T-helper 2 cell (primary cell): Measurements from ENCODE around the gene LYPD6.
A peak's percentile ranks its signal among the peaks of the same experiment; 100 is the strongest.
"Not testable (repeated sequence)": the region's sequence is repeated elsewhere in the genome, so short reads cannot be mapped to it uniquely, and the experiment has no call there.

Experiments
- DNase-seq, 5 experiments: peaks; one replicate each; pipeline versions ENCODE4 v3.0.0 to v3.0.0-alpha.2; 2012 to 2022

Gene LYPD6

DNA sequence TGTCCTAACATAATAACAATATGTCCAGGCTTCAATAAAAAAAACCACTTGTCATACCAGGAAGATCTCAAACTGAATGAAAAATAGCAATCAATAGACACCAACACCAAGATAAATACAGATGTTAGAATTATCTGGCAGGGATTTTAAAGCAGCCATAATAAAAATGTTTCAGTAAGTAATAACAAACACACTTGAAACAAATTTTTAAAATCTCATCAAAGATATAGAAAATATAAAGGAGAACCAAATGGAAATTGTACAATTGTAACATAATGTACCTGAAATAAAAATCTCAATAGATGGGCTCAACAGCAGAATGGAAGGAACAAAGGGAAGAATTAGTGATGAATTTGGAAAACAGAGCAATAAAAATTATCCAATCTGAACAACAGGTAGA is 128.1 kb downstream of the LYPD6 start:
- DNase-seq: no peak

DNA sequence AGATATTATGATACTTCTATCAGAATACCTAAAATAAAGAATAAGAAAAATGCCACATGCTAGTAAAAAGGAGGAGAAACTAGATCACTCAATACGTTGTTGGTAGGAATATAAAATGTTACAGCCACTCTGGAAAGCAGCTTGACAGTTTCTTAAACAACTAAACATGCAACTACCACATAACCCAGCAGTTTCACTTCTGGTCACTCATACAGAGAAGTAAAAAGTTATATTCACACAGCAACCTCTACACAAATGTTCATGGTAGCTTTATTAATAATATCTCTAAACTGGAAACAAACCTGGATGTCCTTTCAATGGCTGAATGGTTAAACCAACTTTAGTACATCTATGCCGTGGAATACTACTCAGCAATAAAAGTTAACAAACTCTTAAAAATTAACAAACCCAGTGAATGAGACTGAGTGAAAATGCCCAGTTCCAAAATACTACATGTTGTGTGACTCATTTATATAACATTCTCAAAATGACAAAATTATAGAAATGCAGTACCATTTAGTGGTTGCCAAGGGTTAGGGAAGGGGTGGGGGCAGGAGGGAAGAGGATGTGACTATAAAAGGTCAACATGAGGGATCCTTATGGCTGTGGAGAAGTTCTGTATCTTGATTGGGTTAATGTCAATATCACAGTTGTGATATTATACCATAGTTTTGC is 133.1 kb downstream of the LYPD6 start:
- peak in 1 of 5 experiments; percentile 58 for DNase-seq

DNA sequence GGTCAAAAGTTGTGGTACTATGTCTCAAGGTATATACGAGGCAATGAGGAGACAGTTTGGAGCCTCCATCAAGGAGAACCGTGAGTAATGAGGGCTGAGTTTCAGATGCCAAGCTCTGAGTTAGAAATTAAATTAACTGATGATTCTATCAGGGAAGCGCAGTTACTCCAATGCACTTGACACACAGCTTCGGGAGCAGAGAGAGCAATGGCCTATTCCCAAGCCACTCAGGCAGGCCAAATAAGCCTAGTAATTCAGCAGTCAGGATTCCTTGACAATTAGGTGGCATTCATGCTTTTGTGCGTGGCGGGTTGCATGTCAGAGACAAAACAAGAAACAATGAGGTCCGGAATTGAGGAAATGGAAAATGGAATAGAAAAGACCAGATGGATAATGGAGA is 134.0 kb downstream of the LYPD6 start:
- DNase-seq: no peak

DNA sequence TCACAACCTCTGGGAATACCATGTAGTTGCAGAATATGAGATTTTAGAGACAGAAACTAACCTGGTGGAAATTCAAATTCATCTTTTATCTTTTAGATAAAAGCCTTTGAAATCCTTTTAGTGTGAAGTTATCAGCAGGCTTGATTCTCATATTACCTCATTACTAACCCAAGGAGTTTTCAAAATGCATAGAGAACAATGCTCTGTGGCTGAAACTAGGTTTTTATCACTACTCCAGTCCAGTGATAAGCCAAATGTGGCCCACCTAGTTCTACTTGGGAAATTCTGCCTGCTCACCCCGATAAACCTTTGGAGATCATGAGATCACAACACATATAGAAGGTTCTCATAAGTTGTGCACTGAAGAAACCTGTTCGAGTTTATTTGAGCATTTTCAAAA is 135.5 kb downstream of the LYPD6 start:
- DNase-seq: peak in 1 of 5 experiments; percentile 6

DNA sequence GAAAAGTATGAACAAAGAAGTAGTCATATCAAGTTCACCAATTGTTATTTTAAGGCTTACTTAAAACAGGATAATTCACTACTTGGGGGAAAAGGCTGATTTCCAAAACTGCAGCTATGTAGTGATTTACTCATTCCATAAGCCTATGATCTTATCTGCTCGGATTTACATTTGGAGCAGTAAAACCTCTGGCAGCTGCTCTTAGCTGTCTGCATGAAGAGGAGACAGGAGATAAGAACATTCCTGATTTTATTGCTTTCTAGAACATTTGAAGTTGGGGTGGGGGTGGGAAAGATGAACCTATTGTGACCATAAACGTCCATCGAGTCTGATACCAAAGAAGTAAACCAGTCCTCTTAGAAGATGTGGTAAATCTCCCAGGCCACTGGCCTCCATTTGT is 136.2 kb downstream of the LYPD6 start:
- DNase-seq: no peak

DNA sequence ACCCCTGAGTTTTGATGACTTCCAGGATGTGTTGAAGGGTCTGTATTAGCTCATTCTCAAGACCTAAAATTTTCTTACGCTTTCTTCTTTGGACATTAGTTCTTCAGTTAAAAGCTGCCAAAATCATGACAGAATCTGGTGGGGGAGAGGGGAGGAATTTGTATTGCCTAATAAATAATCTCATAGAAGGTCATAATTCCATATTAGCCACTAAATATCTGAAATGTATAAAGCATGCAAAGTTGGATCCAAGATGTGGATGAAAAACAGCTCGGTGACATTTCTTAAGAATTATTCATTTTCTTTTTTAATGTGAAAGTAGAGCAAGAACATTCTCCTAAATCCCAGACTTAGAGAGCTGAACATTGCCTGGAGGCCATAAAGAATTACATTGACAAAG is 137.0 kb downstream of the LYPD6 start:
- DNase-seq: no peak

DNA sequence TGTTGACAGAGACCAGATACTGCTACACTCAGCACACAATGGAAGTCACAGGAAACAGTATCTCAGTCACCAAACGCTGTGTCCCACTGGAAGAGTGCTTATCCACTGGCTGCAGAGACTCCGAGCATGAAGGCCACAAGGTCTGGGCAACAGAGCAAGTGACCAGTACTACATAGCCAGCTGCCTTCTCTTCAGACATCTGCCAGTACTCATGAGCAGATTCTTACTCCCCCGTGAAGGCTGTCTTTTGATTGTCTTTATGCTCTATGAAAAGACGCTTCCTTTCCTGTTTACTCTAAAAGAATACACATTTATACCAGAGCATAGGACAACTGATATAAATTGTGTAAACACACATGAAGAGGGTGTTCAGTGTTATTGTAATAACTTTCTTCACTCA is 138.2 kb downstream of the LYPD6 start:
- DNase-seq: no peak

DNA sequence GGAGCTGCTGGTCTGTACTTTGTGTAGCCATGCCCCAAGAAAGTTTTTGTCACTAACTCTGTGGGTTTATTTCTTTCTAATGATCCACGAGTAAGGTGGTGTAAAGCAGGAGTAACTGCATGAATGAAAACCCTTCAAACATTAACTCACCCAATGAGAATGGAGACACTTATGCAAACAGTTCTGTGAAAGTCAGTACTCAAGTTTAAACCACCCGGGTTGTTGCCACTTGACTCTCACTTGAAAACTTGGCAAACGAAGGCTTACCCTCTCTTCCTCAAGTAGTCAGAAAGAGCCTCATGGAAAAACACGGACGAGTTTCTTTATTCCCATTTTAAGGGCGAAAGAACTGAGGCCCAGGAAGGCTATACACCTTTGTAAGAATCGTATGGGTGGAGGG is 139.7 kb downstream of the LYPD6 start:
- no peak for DNase-seq

DNA sequence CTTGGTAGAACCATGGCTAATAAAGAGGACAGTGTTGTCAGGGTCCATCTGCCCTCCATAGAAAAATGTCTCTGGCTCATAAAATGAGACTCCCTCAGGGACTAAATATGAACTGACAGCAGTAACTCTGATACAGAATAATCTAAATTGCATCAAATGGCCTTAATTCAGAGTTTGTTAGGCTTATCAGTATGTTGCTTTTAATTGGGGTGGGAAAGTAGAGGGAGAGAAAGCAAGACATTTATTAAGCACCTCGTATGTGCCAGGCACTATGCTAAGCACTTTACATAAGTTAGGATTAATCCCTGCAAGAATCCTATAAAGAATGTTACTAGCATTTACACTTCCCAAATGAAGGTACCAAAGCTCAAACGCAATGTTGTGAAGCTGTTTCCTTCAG is 142.0 kb downstream of the LYPD6 start:
- no peak for DNase-seq

DNA sequence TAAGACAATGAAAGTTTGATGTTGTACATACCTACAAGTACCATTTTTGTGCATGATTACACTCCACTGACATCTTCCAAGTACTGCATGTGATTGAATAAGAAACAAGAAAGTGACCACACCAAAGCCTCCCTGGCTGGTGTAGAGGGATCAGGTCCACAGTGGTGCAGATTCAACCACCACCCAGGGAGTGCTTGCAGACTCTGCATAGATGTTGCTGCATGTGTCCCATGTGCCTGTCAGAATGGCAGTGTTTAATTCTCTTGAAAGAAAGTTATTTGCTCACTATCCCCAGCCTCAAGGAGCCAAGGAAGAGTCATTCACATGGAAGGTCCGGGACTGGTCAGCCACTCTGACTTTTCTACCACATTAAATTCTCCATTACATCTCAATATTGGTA is 142.7 kb downstream of the LYPD6 start:
- no peak for DNase-seq

DNA sequence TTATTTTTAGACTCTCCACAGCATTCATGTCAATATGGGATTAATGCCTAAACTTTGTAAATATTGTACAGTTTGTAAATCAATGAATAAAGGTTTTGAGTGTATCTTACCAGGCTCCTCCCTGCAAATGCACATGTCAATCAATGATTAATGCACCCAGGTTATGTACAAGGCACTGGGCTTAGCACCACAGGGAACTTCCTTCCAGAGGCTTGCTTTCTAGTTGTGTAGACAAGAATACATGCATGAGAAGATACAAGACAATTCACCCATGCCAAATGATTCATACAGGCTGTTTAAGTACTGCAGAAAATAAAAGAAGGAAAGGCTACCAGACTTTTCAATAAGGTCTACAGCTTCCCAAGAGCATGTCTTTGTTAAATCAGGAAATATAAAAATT is 143.1 kb downstream of the LYPD6 start:
- no peak for DNase-seq

DNA sequence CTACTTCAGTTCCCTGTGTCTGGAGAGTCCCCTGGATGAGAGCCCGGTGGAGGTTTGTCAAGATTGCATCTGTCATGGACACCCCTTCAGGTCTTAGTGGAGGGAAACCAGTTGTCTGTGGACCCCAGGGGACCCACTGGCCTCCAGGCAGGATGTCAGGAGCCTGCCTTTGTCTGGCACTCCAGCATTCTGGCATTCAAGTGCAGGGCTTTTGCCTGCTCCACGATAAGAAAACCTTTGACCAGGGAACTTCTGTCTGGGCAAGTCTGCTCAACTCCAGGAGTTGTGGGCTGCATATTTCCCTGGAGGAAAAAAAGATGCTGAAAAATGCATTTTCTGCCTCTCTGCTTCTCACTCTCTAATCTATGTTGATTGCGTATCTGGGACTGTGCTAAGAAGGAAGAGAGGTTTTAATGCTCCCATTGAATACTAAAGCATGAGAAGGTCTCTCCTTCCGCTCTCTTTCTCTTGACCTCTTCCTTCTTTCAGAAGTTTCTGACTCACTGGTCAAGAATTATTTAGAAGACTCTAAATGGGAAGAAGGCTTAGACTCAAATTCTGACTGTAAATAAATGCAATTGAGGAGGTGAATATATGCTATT is 152.7 kb downstream of the LYPD6 start:
- DNase-seq: no peak

DNA sequence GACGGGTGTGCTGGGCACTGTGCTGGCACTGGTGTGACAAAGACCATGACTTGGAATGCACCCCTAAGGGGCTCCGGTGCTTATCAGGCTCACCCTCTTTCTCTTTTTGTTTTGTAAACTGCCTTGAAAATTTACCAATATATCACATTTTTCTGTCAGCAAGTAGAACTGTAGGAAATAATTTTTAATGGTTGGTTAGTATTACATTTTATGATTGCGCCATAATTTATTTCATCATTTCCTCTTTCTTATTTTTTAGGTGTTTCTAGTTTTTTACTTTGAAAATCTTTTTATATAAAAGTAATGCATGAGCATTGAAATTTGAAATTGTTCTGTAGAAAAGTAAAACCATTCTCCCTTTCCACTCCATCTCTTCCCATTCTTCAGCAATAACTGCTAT is 156.3 kb downstream of the LYPD6 start:
- no peak for DNase-seq

DNA sequence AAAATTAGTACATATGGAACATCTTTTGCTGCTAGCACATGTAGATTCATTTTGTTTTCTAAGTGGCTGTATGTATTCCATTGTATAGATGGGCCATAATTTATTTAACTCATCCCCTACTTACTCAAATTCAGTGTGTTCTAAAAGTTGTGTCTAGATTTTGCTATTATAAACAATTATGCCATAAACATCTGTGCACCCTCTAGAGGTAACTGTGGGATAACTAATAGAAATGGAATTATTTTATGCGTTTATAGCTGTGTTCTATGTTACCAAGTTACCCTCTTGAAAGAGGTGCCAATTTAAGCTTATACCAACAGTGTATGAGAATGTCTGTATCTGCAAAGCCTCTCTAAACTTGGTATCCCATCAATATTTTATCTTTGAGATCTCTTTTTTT is 156.8 kb downstream of the LYPD6 start:
- no peak for DNase-seq

DNA sequence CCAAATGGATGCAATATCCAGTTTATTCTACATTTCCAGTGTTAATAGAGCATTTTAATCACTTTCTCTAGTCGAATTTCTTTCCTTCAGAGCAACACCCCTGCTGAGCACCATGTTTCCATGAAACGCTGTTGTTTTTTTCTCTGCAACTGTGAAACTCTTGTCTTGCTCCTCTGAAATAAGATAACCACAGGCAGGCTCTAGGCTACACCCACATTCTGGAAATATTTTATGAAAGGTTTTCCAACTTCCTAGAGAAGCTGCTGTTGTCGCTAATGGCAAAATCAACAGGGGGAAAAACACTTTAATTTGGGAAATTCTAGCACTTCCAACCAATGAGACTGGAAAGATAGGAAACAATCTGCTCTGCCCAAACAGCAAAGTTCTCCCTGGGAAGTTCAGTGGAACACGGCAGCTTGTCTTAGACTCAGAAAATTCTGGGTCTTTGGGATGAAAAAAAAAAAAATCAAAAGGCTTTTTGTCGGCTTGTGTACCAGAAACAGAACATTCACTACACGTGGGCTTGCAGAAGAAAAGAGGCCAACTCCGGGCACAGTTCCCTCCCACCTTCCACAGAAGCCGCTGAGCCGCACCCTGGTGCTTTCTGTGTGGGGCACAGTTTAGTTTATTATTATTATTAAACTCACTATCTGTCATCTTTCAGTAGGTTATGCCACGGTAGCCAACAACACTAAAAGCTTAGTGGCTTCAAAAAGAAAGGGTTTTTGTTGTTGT is 158.5 kb downstream of the LYPD6 start:
- no peak for DNase-seq

DNA sequence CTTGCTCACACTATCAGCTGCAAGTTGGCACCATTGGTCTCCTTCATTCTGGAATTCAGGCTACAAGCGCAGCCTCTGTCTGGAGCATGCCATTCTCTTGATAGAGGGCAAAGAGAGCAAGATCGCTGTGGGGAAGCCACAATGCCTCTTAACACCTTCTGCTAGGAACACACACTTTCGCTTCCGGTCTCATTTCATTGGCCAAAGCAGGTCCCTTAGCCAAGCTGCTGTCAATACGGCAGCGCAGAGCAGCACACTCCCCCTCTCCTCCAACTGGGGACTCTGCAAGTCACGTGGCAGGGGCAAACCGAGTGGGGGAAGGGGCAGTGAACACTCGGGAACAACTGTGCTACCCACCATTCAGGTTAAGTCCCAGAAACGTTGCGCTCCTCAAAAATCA is 159.1 kb downstream of the LYPD6 start:
- no peak for DNase-seq

DNA sequence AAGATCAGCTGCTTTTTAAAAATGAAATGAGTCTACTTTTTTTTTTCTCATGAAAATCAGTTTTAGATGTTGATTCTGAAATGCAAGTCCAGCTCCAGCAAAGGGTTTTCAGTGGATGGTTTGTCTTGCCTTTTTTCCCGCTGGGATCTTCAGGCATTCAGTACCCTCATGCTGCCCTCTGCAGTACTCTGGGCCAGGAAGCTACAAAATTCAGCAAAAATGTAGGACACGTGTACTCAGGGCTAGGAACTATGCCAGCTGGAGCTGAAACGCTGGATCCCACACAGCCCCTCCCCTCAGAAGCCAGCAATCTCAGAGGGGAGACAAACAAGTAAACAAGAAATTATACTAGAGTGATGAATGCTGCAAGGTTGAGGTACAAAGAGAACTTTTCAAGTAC is 159.9 kb downstream of the LYPD6 start:
- DNase-seq: no peak

DNA sequence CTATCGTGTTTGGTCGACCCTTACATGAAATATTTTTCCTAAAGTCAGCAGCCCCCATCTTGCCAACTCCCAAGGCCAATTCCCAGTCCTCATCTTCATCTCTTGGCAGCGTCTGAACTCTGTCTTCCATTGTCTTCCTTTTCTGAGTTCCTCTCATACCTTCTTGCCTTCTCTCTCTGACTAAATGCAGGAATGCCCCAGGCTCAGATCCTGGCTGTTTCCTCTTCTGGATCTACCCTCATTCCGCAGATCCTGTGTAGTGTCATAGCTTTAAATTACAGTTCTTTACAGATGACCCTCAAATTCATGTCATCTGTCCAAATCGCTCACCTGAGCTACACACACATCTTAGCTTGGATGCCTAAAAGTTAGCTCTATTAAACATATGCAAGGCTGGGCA is 162.5 kb downstream of the LYPD6 start:
- no peak for DNase-seq

DNA sequence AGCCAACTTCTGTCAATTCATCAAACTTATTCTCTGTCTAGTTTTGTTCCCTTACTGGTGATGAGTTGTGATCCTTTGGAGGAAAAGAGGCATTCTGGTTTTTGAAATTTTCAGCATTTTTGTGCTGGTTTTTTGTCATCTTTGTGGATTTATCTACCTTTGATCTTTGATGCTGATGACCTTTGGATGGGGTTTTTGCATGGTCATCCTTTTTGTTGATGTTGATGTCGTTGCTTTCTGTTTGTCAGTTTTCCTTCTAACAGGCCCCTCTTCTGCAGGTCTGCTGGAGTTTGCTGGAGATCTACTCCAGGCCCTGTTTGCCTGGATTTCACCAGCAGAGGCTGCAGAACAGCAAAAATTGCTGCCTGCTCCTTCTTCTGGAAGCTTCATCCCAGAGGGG is 168.8 kb downstream of the LYPD6 start:
- DNase-seq: not testable (repeated sequence)

DNA sequence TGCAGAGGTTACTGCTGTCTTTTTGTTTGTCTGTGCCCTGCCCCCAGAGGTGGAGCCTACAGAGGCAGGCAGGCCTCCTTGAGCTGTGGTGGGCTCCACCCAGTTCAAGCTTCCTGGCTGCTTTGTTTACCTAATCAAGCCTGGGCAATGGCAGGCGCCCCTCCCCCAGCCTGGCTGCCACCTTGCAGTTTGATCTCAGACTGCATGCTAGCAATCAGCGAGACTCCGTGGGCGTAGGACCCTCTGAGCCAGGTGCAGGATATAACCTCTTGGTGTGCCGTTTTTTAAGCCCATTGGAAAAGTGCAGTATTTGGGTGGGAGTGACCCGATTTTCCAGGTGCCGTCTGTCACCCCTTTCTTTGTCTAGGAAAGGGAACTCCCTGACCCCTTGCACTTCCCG is 176.4 kb downstream of the LYPD6 start:
- not testable (repeated sequence) for DNase-seq

DNA sequence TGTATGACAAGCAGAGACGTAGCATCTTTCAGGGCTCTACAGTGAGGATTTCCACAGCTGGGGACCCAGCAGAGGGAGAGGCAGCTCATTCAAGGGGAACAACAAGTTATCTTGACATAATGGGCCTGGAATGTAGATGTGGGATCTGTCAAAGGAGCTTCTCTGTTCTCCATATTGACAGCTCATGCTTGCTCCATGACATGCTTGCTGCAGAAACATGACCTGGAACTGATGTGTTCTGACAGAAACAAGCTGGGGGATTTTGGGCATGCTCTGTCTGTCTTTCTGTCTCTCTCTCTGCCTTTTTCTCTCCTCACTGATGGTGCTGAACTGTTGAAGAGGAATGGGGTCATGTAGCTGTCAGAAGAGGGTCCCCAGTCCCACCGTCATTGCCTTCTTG is 177.6 kb downstream of the LYPD6 start:
- no peak for DNase-seq

DNA sequence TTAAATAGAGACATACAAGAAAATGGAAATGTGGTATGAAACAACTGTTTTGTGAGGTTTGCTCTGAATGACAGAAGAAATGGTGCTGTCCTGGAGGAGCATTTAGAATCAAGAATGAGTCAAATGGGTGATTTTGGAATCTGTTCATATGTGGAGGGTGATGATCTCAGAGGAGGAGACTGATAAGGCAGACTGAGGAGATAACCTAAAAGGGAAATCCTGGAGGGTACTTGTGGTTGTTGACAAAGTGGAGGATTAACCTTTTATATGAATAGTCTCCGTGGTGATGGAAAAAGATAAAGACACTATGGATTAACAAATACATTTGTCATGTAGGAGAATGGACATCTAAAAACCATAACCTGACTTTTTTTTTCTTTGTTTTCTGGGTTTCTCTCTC is 183.1 kb downstream of the LYPD6 start:
- DNase-seq: no peak
